ENCODE measurements around the gene NOC4L. TPM values are rescaled to one million over a fixed set of nuclear protein-coding genes. Genes with fewer than 3 reads are reported as not detected.

Gene NOC4L
- total RNA-seq, 1 experiment from 2014 or later: 41.4 TPM

GRCh38 chr12:132160016-132160415 lies 15.8 kb downstream of the NOC4L start:
- ChIA-PET CTCF (interaction anchor here (2.5 kb wide), 1 partner anchor 401 kb away, joined by 6 read pairs; no protein-coding TSS in a partner anchor), POLR2A (no interaction called here)
- TF ChIP-seq E2F1 (CRISPR knock-in tag; IDR thresholded peaks at IDR 0.05) (no peak), ETV6 (CRISPR knock-in tag; IDR thresholded peaks at IDR 0.05) (no peak), CBFB (CRISPR knock-in tag; IDR thresholded peaks at IDR 0.05; ENCODE audit: low read depth) (no peak), USF1 (CRISPR knock-in tag; IDR thresholded peaks at IDR 0.05) (no peak), ATF3 (CRISPR knock-in tag; conservative IDR thresholded peaks at IDR 0.05) (no peak), ZNF281 (CRISPR knock-in tag; IDR thresholded peaks at IDR 0.05) (no peak), ZNF263 (CRISPR knock-in tag; IDR thresholded peaks at IDR 0.05; ENCODE audit: low read depth) (no peak), NR3C1 (CRISPR knock-in tag; conservative IDR thresholded peaks at IDR 0.05; ENCODE audit: low read depth) (no peak), ZNF138 (CRISPR knock-in tag; conservative IDR thresholded peaks at IDR 0.05) (no peak), FOXJ3 (CRISPR knock-in tag; IDR thresholded peaks at IDR 0.05; ENCODE audit: borderline replicate concordance) (no peak), IRF1 (CRISPR knock-in tag; IDR thresholded peaks at IDR 0.05) (no peak), NR2C2 (CRISPR knock-in tag; IDR thresholded peaks at IDR 0.05) (no peak)
- Mint-ChIP-seq H3K4me3 (no peak overlapping the region), H3K36me3 (no peaks in the 10 kb centered on the region), H3K27ac (no peak overlapping the region), H3K27me3 (ENCODE audit: low read depth) (peaks cover 12% of the 10 kb centered on the region), H3K4me1 (no peaks in the 10 kb centered on the region), H3K9me3 (no peaks in the 10 kb centered on the region)
- ATAC-seq: no peak
- peak; percentile 8 for DNase-seq (ENCODE audit: low spot score)

GRCh38 chr12:132160601-132161035 lies 16.4 kb downstream of the NOC4L start:
- Mint-ChIP-seq H3K27ac (no peak overlapping the region), H3K36me3 (no peaks in the 10 kb centered on the region), H3K4me1 (no peaks in the 10 kb centered on the region), H3K9me3 (no peaks in the 10 kb centered on the region), H3K27me3 (ENCODE audit: low read depth) (peaks cover 12% of the 10 kb centered on the region), H3K4me3 (no peak overlapping the region)
- ATAC-seq (no peak), DNase-seq (ENCODE audit: low spot score) (no peak)
- ChIA-PET CTCF (interaction anchor here (0.7 to 3.4 kb wide), 5 partner anchors 50 to 400 kb away, joined by 3 to 32 read pairs (median 6); no protein-coding TSS in a partner anchor), POLR2A (no interaction called here)
- TF ChIP-seq ARID4B (CRISPR knock-in tag; IDR thresholded peaks at IDR 0.05; ENCODE audit: borderline replicate concordance) (no peak), EMX1 (CRISPR knock-in tag; IDR thresholded peaks at IDR 0.05) (no peak), SOX15 (CRISPR knock-in tag; IDR thresholded peaks at IDR 0.05) (no peak), CTCF (IDR thresholded peaks at IDR 0.05) (no peak), E2F4 (CRISPR knock-in tag; IDR thresholded peaks at IDR 0.05; ENCODE audit: borderline replicate concordance, low read depth) (no peak), PRRX2 (CRISPR knock-in tag; IDR thresholded peaks at IDR 0.05) (no peak), ZBTB21 (CRISPR knock-in tag; IDR thresholded peaks at IDR 0.05; ENCODE audit: borderline replicate concordance) (no peak), NFATC4 (CRISPR knock-in tag; IDR thresholded peaks at IDR 0.05) (no peak), USF2 (CRISPR knock-in tag; IDR thresholded peaks at IDR 0.05) (no peak), TCF7 (CRISPR knock-in tag; IDR thresholded peaks at IDR 0.05; ENCODE audit: low read depth) (no peak)
